HEK293T (cell line): ENCODE measurements around the gene MAFF.

Experiments
- BHLHE40 ChIP-seq: fragments of 450-650 bp; IDR thresholded peaks from 2 replicates; pipeline ENCODE4 v1.6.1; 2016; ENCODE audit warnings: mild to moderate bottlenecking, moderate library complexity, borderline replicate concordance
- ELF4 ChIP-seq: fragments of 450-650 bp; IDR thresholded peaks from 2 replicates; pipeline ENCODE4 v1.6.1; 2017; ENCODE audit warnings: antibody characterized with exemption
- FOXA1 ChIP-seq: fragments of 450-650 bp; IDR thresholded peaks from 2 replicates; pipeline ENCODE4 v1.6.1; 2016; ENCODE audit warnings: mild to moderate bottlenecking
- FOXK2 ChIP-seq: fragments of 450-650 bp; IDR thresholded peaks from 2 replicates; pipeline ENCODE4 v1.6.1; 2016; ENCODE audit warnings: mild to moderate bottlenecking
- HDGF ChIP-seq: fragments of 450-650 bp; IDR thresholded peaks from 2 replicates; pipeline ENCODE4 v1.6.1; 2017; ENCODE audit warnings: antibody characterized with exemption, borderline replicate concordance
- L3MBTL2 ChIP-seq: fragments of 450-650 bp; conservative IDR thresholded peaks from 2 replicates; pipeline ENCODE4 v1.6.1; 2016; ENCODE audit warnings: mild to moderate bottlenecking
- NFRKB ChIP-seq: fragments of 450-650 bp; IDR thresholded peaks from 2 replicates; pipeline ENCODE4 v1.6.1; 2016; ENCODE audit warnings: mild to moderate bottlenecking, moderate library complexity
- PKNOX1 ChIP-seq: fragments of 450-650 bp; IDR thresholded peaks from 2 replicates; pipeline ENCODE4 v1.6.1; 2016
- SP1 ChIP-seq: fragments of 450-650 bp; IDR thresholded peaks from 2 replicates; pipeline ENCODE4 v1.6.1; 2017
- SUZ12 ChIP-seq: fragments of 450-650 bp; IDR thresholded peaks from 2 replicates; pipeline ENCODE4 v1.6.1; 2016; ENCODE audit warnings: mild to moderate bottlenecking
- ZNF384 ChIP-seq: fragments of 450-650 bp; IDR thresholded peaks from 2 replicates; pipeline ENCODE4 v1.6.1; 2016

GRCh38 chr22:38191055-38191454 lies 10.7 kb upstream of the MAFF start:
- TF ChIP-seq PKNOX1 (no peak), BHLHE40 (no peak), NFRKB (no peak), FOXK2 (no peak), L3MBTL2 (no peak), HDGF (no peak), SP1 (no peak), FOXA1 (no peak), SUZ12 (no peak), ELF4 (no peak), ZNF384 (no peak)
